GM10847 (cell line): ENCODE results near the gene GALNT9.

Source experiments
- POLR2A ChIP-seq: IDR thresholded peaks from 2 replicates; pipeline ENCODE4 v1.6.1; 2011; ENCODE audit not compliant: insufficient read length; ENCODE audit errors: extremely low read depth

GALNT9 gene

DNA sequence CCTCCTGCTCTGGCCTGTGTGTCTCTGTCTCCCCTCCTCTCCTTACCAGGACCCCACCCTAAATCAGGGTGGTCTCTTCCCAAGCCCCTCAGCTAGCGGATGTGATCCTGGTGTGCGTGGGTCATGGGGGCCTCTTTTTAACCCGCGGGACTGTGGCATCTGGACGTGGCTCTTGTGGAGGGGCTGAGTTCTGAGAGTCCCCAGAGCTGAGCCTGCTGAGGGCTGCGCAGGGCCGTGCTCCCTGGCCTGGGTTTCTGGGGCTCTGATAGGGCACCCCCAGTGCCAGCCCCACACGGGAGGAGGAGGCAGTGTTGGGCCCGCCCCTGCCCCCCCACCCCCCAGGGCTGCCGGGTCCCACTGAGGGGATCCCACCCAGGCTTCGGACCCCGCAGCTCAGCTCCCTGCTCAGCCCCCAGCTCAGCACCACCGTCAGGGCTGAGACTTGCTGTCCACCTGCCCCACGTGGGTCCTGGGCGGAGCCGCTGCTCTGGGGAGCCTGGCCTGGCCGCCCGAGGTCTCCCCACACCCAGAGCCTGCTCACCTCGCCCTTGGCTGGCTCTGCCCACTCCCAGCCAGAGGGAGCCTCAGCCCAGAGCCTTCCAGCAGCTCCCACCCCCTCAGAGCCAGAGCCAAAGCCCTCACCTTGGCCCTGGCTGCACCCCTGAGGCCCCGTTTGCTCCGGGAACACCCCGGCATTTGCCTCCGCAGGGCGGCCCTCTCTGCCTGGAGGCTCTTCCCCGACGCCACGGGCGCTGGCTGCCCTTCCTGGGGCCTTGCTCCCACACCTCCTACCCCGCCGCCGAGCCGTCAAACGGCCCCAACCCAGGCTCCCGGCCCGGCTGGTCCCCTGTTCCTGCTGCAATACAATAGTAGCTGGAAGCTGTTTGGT is 153.6 kb downstream of the GALNT9 start:
- TF ChIP-seq POLR2A, result no peak

DNA sequence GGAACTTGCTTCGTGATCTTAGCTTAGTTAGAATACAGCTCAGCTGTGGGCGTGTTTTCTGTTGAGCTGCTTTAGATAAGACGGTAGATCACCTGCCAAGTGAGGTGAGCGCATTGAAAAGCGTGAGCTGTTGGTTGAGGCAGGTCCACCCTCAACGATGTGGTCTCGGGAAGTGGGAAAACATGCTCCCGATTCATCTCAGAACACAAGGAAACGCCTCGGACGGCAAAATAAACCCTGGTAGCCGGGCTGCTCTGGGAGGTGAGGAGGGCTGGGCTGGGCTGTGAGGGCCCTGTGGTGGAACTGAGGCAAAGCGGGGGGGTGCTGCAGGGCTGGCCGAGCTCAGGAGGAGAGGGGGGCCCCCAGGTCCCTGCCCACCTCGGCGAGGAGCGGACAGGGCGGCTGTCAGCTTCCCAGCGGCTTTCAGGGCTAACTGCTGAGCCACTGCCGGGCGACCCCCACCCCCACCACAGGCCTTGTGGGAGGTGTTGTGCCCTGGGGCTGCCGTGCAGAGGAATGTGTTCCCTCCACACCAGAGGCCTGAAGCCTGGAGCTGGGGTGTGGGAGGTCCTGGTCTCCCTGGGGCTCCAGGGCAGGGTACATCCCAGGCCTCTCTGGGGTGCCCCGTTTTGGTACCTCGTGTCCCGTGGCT is 154.4 kb downstream of the GALNT9 start:
- no peak for TF ChIP-seq POLR2A

DNA sequence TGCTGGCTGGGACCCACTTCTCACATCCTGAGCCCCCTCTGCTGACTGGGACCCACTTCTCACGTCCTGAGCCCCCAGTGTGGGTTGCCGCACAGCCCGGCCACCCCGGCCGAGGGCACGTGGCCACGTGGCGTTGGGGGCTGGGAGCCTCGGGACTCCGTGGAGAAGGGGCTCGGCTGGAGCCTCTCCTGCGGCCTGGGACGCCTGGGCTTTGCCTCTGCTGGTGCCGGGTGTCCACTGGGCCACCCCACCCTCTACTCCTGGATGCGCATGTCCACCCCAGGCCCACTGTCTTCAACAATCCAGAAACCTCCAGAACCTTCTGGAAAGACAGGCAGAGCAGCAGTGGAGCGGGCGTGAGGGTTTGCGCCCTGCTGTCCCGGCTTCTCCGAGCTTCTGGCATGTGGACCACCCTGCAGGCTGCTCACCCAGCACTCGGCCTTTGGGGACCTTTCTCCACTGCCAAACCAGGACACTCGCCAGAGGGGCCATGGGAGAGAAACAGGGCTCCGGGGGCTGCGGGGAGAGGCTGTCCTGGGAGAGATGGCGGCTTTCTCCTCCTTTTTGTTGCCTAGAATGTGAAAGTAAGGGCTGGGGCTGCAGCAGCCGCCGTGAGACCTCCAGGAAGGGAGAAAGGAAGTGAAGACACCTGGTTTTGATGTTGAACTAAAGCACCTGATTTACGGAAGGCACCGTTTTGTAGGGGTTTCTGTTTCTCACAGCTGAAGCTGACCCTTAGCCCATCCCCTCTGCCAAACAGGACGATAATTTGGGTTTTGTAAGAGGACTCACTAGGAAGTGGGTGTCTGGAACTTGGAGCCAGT is 155.2 kb downstream of the GALNT9 start:
- TF ChIP-seq POLR2A, result no peak

DNA sequence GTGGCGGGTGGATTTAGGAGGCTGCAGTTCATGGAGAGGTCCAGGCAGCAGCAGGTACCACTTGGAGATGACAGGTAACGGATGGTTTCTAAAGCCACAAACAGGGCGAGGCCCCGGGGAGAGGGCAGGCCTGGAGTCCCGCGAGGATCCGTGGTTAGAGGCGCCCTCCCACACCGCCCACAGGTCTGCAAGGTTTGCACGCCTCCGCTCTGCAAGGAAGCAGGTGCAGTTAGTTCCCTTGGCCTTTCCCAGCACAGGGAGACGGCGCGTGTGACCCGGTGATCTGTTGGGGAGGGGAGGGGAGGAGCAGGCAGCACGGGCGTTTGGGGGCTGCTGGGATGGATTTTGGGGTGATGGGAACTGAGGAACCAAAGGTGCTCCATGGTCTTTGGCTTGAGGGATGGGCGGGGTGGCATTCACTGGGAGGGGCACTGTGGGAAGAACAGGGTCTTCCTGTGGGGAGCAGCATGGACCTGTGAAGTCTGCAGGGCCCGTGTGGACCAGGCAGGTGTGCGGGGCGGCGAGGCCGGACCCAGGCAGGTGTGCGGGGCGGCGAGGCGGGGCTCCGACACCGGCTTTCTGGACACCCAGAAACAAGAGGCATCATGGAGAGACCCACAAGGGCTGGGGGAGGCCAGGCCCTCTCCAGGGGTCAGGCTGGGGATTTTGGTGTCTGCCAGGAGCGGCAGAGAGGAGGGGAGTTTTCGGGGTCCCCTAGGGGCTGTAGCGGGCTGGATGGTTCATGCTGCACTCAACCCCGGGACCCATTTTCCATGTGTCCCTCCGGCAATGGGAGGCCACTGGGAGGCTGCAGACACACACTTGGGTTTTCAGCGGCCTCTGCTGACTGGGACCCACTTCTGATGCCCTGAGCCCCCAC is 156.0 kb downstream of the GALNT9 start:
- TF ChIP-seq POLR2A, result no peak

DNA sequence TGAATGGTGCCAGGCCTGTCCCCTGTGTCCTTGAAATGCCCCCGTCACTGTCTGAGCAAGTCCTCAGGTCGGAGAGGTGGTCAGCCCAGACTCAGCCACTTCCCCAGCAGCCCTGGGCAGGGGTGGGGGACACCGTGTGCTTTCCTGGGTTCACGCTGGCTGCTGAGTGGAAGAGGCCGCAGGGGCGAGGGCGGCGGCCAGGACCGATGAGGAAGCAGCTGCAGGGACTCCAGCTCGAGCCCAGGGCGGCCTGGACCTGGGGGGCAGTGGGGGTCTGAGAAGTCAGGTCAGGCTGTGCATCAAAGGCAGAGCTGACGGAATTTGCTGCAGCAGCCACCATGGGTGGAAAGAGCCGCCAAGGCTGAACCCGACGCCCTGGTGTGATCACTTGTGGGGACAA is 156.8 kb downstream of the GALNT9 start:
- no peak for TF ChIP-seq POLR2A

DNA sequence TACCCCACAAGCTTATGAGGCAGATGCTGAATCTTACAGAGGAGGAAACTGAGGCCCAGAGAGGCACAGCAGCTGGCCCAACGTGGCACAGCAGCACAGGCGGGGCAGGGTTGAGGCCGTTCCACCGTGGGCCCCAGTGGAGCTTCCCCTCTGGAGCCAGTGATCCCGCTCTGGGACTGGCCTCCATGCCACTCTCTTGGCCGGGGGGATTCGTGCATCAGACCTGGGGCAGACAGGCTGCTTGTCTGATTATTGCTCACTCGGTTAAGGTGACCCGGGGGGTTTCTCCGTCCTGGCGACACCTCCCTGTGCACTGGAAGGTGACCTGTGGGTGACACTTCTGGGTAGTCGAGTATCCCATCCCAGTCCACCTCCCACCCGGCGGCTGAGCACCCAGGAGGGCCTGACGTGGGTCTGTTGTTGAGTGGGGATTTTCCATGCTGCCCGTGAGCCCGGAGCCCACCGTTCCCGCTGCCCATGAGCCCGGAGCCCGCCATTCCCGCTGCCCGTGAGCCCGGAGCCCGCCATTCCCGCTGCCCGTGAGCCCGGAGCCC is 157.3 kb downstream of the GALNT9 start:
- TF ChIP-seq POLR2A, result no peak

DNA sequence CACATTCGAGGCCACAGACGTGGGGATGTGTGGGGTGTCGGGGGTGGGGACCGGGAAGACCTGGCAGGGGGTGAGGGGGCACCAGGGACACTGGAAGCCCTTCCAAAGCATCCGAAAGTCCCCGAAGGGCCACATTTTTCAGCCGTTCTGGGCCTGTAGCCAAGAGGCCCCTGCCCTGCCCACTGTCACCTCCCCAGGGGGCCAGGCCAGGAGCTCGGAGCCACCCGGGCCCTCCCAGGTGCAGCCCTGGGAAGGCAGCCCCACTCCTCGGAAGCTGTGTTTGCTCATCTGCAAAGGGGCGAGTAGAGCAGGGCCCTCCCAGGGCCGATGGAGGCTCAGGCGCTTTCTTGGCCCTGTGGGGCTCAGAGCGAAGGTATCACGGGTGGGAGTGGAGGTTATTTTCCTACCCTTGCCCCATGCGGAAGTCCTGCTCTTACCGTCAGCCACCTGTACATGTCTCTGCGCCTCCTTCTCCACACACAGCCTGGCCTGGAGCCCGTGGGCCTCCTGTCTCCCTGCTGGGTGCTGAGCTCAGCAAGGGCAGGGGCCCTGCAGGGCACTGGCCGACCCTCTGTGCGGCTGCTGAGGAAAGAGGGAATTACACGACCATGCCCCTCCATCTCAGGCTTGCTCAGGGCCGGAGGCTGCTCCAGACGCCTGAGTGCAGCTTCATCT is 158.0 kb downstream of the GALNT9 start:
- no peak for TF ChIP-seq POLR2A

DNA sequence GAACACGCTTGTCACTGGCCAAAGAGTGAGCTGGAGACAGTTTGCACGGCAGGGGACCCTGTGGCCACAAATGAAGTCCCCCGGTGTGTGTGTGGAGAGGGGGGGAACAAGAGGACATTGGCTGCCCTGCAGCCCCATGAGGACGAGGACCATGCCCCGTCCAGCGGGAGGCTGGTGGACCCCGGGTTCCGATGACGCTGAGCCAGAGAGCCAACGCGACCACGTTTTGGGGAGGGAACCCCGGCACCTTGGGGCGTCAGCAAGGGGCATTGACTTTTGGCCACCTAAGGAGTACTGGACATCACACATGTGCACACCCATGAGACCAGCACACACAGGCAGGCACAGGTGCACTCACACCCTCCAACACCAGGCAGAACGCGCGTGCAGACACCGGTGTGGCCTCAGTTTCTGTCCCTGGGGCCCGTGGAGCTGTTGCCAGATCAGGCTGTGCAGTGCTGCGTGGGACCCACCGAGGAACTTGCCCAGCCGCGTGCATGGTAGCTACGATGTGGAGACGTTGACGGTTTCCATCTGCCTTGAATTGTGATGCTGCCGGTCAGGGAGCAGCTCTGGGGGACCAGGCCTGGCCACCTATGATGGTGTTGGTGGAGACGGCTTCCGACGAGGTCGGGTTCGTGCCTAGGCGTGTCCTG is 158.6 kb downstream of the GALNT9 start:
- no peak for TF ChIP-seq POLR2A

DNA sequence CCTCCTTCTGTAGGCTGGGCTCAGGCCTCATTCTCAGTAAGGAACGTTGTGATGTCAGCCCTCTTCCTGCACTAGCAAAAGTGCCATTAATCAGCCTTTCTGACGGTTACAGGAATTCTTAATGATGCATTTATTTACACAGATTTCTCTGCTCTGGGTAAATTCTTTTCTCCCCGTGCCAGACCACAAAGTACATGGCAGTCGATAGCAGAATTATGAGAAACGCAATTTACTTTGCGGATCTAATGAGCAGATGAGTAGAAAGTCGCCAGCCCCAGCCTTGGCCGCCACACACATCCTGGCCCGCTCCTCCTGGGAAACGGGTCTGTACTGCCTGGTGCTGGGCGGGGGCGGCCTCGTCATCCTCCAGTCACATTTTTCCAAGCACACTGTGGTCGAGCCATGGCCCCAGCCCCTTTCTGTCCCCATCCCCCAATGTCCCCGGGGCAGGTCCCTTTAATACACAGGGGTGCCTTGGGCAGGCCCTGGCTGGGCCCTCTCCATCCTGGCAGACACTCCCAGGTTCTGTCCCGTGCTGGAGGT is 159.2 kb downstream of the GALNT9 start:
- TF ChIP-seq POLR2A, result no peak

DNA sequence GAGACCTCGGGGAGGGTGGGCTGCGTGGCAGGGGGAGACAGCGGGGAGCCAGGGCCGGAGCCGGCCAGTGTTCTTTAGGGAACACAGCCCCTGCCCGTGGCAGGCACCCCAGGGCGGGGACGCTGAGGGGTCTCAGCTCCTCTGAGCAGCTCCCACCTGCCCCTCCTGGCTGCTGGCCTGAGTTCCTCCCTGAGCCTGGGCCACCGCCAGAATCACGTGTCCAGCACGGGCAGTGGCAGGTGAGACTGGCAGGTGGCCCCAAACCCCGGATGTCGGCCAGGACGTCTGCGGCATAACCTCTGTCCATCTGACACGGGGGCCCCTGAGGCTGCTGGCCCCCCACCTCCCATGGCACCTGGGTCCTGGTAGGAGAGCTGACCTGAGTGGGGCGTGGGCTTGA is 160.0 kb downstream of the GALNT9 start:
- no peak for TF ChIP-seq POLR2A

DNA sequence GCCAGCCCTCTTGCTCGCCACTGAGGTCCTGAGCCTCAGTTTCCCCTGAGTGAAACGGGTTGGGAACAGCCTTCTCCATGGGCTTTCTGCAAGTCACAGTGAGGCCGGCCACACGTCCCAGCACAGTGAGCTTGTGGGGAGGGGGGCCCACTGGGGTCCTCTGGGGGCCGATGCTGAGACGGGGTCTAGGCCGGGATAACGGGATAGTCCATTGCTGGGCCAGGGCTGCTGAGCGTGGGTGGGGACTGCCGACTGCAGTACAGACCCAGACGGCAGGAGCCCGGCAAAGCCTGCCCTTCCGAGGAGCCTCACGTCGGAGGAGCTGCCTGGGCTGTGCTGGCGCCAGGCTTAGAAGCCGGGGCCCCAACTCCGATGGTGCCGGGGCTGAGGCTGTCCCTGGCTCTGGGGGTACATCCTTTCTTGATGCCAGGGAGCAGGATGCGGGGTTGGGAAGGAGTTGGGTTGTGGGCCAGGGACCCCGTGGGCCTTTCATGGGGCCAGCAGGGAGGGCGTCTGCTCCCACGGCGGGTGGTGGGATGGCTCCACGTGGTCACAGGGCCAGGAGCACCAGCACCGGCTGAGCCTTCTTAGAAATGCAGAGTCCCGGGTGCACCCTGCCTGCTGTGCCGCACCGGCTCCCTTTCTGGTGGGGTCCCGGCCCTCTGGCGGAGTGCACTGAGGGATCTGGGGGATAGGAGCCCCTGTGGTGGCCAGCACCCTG is 160.9 kb downstream of the GALNT9 start:
- TF ChIP-seq POLR2A, result no peak

DNA sequence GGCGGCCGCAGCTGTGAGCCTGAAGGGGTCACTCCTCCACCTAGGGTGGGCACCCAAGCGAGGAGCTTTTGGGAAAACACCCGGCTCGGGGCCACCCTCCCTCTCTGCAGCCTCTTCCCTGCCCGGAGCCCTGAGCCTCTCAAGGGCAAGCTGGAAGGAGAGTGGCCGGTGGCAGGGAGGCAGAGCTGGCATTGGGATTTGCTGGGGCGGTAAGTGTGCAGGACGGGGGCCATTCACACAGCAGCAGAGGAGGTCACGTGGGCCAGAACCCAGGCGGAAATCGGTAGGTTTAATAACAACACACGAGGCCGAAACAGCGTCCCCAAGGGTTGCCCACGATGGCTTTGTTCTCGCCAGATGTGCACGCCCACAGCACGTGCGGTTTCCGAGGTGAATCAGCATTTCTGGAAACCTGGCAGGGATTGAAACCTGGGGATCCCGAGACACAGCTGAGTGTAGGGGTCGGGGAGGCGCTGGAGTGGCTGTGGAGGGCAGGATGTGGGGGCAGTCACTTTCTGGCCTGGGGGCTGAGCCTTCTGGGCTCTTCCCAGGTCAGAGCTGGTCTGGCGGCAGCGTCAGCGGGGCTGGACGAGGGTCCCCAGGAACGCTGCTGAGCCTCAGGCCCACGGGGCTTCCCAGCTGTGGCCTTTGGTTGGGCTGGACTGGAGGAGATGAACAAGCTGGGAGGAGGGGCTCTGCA is 161.6 kb downstream of the GALNT9 start:
- no peak for TF ChIP-seq POLR2A
